Measurements from ENCODE around the gene SSBP3.

GRCh38 chr1:54339126-54339525 lies 67.1 kb downstream of the SSBP3 start:
- TF ChIP-seq, protein P1, sequence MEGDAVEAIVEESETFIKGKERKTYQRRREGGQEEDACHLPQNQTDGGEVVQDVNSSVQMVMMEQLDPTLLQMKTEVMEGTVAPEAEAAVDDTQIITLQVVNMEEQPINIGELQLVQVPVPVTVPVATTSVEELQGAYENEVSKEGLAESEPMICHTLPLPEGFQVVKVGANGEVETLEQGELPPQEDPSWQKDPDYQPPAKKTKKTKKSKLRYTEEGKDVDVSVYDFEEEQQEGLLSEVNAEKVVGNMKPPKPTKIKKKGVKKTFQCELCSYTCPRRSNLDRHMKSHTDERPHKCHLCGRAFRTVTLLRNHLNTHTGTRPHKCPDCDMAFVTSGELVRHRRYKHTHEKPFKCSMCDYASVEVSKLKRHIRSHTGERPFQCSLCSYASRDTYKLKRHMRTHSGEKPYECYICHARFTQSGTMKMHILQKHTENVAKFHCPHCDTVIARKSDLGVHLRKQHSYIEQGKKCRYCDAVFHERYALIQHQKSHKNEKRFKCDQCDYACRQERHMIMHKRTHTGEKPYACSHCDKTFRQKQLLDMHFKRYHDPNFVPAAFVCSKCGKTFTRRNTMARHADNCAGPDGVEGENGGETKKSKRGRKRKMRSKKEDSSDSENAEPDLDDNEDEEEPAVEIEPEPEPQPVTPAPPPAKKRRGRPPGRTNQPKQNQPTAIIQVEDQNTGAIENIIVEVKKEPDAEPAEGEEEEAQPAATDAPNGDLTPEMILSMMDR (IDR thresholded peaks at IDR 0.05): no peak
- TF ChIP-seq POLR2A (IDR thresholded peaks at IDR 0.05): no peak
